K562 (cell line): ENCODE measurements around the gene COL9A3. TPM values are rescaled to one million over a fixed set of nuclear protein-coding genes. Genes with fewer than 3 reads are reported as not detected.
A peak's percentile ranks its signal among the peaks of the same experiment; 100 is the strongest.

ENCODE experiments used
- ATAC-seq: fragments of 200-7000 bp; cut with Tn5 transposase; 3 replicates; pipeline ENCODE4 v1.9.1; 2020; ENCODE audit warnings: moderate library complexity
- BruUV-seq: library from RNA; stranded (reverse); fragments of 400-500 nt; replicated peaks from 2 replicates; lab custom pipeline; 2021; lab: Mats Ljungman, UMichigan
- CTCF ChIA-PET: fragments of 300-600 bp; formaldehyde crosslinking; extraction: SDS; loops from one replicate; lab custom pipeline; 2021; ENCODE audit warnings: low intra/inter-chr PET ratio; lab: Yijun Ruan, JAX
- POLR2A ChIA-PET: fragments of 300-600, 350-650 bp; sonication (Branson Sonifier 250); formaldehyde crosslinking; extraction: SDS; loops from one replicate; lab custom pipeline; 2021; ENCODE audit warnings: antibody characterized with exemption, inconsistent platforms; lab: Yijun Ruan, JAX
- DNase-seq, 4 experiments: peaks; one replicate each; pipeline versions ENCODE4 v3.0.0 to v3.0.0-alpha.2; 2011 to 2018; ENCODE audit warnings: low spot score in 3 of 4, mixed read lengths in 3 of 4; ENCODE audit errors: extremely low read depth in 1 of 4
- FAIRE-seq: peaks from 2 replicates; lab custom pipeline; 2011; peaks lifted over from hg19 to GRCh38; lab: Jason Lieb, UNC
- H2AFZ ChIP-seq: 2 replicates; pipeline ENCODE4 v1.6.0; 2011; ENCODE audit warnings: low read depth, low read length, control low read depth, inconsistent platforms
- H3K27ac ChIP-seq: fragments of 200-600 bp; 3 replicates; pipeline ENCODE4 v1.8.0; 2011; ENCODE audit warnings: low read depth, mild to moderate bottlenecking, control low read depth, inconsistent platforms, low read length, moderate library complexity, mixed read lengths; ENCODE audit errors: extremely low read depth
- H3K27me3 ChIP-seq, 2 experiments: fragments of 300-600 bp in 1 of 2; 2 replicates in 1 of 2; 3 replicates in 1 of 2; pipeline versions ENCODE4 v1.6.0 to v1.8.0; 2011; ENCODE audit warnings: inconsistent platforms in 2 of 2, low read length in 2 of 2, mild to moderate bottlenecking in 1 of 2, mixed read lengths in 1 of 2, moderate library complexity in 1 of 2; ENCODE audit not compliant: control insufficient read depth in 2 of 2, insufficient read depth in 2 of 2
- H3K36me3 ChIP-seq: fragments of 300-600 bp; 3 replicates; pipeline ENCODE4 v1.8.0; 2011; ENCODE audit warnings: mild to moderate bottlenecking, low read length, inconsistent platforms; ENCODE audit not compliant: control insufficient read depth, insufficient read depth
- H3K4me1 ChIP-seq, 2 experiments: fragments of 200-600 bp in 1 of 2; replicated peaks in 1 of 2; 2 replicates in 1 of 2; 3 replicates in 1 of 2; pipeline versions ENCODE4 v1.5.1 to v1.8.0; 2011; ENCODE audit warnings: inconsistent platforms in 2 of 2, low read length in 2 of 2, mild to moderate bottlenecking in 1 of 2, mixed read lengths in 1 of 2, moderate library complexity in 1 of 2; ENCODE audit not compliant: control insufficient read depth in 2 of 2, insufficient read depth in 2 of 2
- H3K4me2 ChIP-seq: 2 replicates; pipeline ENCODE4 v1.6.1; 2011; ENCODE audit warnings: low read length, control low read depth, inconsistent platforms, mixed read lengths; ENCODE audit not compliant: insufficient read depth
- H3K4me3 ChIP-seq: fragments of 200-600 bp; sonication (generic), shearing (Covaris generic); 2 replicates; pipeline ENCODE4 v1.5.1; 2016; ENCODE audit warnings: control low read depth, inconsistent platforms
- H3K79me2 ChIP-seq: fragments of 200-600 bp; 3 replicates; pipeline ENCODE4 v1.8.0; 2011; ENCODE audit warnings: low read length, inconsistent platforms; ENCODE audit not compliant: control insufficient read depth, insufficient read depth
- H3K9ac ChIP-seq, 2 experiments: 2 replicates each; pipeline versions ENCODE4 v1.6.0 to v1.6.1; 2011; ENCODE audit warnings: low read depth in 2 of 2, low read length in 2 of 2, control low read depth in 1 of 2, inconsistent platforms in 1 of 2, mild to moderate bottlenecking in 1 of 2, mixed read lengths in 1 of 2; ENCODE audit not compliant: insufficient read depth in 1 of 2
- H3K9me1 ChIP-seq: one replicate; pipeline ENCODE4 v1.6.0; 2011; ENCODE audit warnings: inconsistent platforms, mild to moderate bottlenecking, low read length, moderate library complexity; ENCODE audit not compliant: control insufficient read depth, insufficient read depth
- H3K9me3 ChIP-seq: replicated peaks from 2 replicates; pipeline ENCODE4 v1.5.1; 2011; ENCODE audit warnings: low read depth, low read length, inconsistent platforms; ENCODE audit not compliant: control insufficient read depth, insufficient read depth
- H4K20me1 ChIP-seq: replicated peaks from 2 replicates; pipeline ENCODE4 v1.6.1; 2011; ENCODE audit warnings: low read length, inconsistent platforms, mixed read lengths; ENCODE audit not compliant: control insufficient read depth, insufficient read depth
- NBN ChIP-seq: fragments of 450-650 bp; IDR thresholded peaks from 2 replicates; pipeline ENCODE4 v1.6.1; 2016; ENCODE audit warnings: low read depth, mild to moderate bottlenecking
- NCOR1 ChIP-seq: fragments of 450-650 bp; IDR thresholded peaks from 2 replicates; pipeline ENCODE4 v1.6.1; 2016; ENCODE audit warnings: mild to moderate bottlenecking, moderate library complexity
- RAD21 ChIP-seq, 2 experiments: fragments of 250-450 bp in 1 of 2; fragments of 450-650 bp in 1 of 2; sonication (Bioruptor Pico) in 1 of 2; formaldehyde crosslinking in 1 of 2; IDR thresholded peaks in 1 of 2; conservative IDR thresholded peaks in 1 of 2; 2 replicates each; pipeline versions ENCODE4 v1.4.0 to v1.8.0; 2020 to 2022; ENCODE audit warnings: mild to moderate bottlenecking in 2 of 2, moderate library complexity in 1 of 2
- SIN3A ChIP-seq, 2 experiments: fragments of 150-350 bp in 1 of 2; IDR thresholded peaks; 2 replicates each; pipeline ENCODE4 v1.6.1; 2011 to 2016; ENCODE audit warnings: borderline replicate concordance in 2 of 2, low read depth in 2 of 2, low read length in 2 of 2, mild to moderate bottlenecking in 2 of 2, moderate library complexity in 2 of 2; ENCODE audit not compliant: control insufficient read depth in 1 of 2
- SNIP1 ChIP-seq: fragments of 450-650 bp; IDR thresholded peaks from 2 replicates; pipeline ENCODE4 v1.7.1; 2017; ENCODE audit warnings: low read depth, mild to moderate bottlenecking
- ZKSCAN8 ChIP-seq: fragments of 200-800 bp; sonication (Bioruptor generic); IDR thresholded peaks from 2 replicates; pipeline ENCODE4 v1.6.1; 2016; ENCODE audit warnings: missing genetic modification characterization, missing compliant biosample characterization
- WGBS: fragments of 100-300 bp; shearing (Covaris generic); methylation state at CpG from one replicate; pipeline ENCODE4 v1.1.6; 2016; ENCODE audit warnings: low coverage, mixed read lengths; ENCODE audit not compliant: insufficient coverage; ENCODE audit errors: missing lambda C conversion rate; 5-methylcytosine and 5-hydroxymethylcytosine counted together
- in situ Hi-C: fragments of 300-500 bp; cut with MboI; formaldehyde crosslinking; loops from 4 replicates; pipeline ENCODE4 v1.15.0; 2018; ENCODE audit warnings: inconsistent platforms, mixed read lengths
- intact Hi-C: fragments of 100-400 bp; cut with micrococcal nuclease; formaldehyde crosslinking; loops from 2 replicates; pipeline ENCODE4 v1.14.2; 2022
- polyA plus RNA-seq, 8 experiments: library from polyadenylated mRNA; depleted of rRNA in 4 of 8; stranded (reverse) in 5 of 8; unstranded in 3 of 8; fragments of >200 nt; fragmentation: Nextera tagmentation in 2 of 8; fragmentation: Illumina TruSeq in 1 of 8; extraction: Ambion mirVana in 2 of 8; extraction: Trizol in 1 of 8; gene quantifications; 2 replicates each; pipeline versions ENCODE4 v1.2.1 to v1.2.3, GENCODE V29; 2011 to 2014; ENCODE audit warnings: inconsistent platforms in 1 of 8, missing spikeins in 1 of 8
- total RNA-seq, 7 experiments: library from RNA; depleted of rRNA in 6 of 7; stranded (reverse); fragments of >200 nt in 6 of 7; fragmentation: Illumina TruSeq in 2 of 7; extraction: Trizol in 2 of 7; gene quantifications; 2 replicates each; pipeline versions ENCODE4 v1.2.1 to v1.2.3, GENCODE V29; 2011 to 2021; ENCODE audit warnings: low replicate concordance in 1 of 7

The COL9A3 gene
- total and polyA plus RNA-seq, 9 of the 15 experiments (the other 6 are each of a cell fraction or from before 2014, with no cell fraction given) = 0.14 to 3.6 (median 0.88) TPM; not detected in 1

DNA sequence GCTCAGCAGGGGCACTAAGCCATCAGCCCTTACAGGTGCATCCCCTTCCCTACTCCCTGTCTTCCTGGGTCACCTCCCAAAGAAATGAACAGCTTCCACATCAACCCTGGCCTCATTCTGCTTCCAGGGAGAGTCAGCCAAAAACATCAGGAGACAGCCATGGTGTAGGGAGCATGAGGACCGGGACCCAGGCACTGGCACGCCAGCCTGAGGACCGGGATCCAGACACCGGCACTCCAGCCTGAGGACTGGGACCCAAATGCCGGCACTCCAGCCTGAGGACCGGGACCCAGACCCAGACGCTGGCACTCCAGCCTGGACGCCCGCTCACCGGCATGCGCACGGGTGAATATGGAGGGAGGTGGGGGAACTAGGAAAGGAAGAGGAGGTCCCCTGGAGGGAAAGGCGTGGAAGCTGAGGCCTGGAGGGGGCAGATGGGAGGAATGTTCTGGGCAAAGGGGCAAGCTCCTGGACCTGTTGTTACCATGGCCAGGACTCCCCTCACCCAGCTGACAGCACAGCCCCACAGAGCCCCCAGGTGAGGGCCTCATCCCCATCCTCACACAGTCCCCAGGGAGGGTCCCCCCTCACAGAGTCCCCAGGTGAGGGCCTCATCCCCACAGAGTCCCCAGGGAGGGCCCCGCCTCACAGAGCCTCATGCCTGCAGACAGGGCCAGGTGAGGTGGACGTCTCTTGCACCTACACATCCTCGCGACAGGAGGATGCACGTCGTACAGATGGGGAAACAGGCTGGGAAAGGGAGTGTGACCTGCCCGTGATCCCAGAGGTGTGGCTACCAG is 46.5 kb upstream of the COL9A3 start:
- Histone ChIP-seq H2AFZ (no peak overlapping the region), H3K79me2 (no peaks in the 10 kb centered on the region), H3K36me3 (no peaks in the 10 kb centered on the region), H3K4me3 (no peak overlapping the region), H4K20me1 (peaks cover 21% of the 10 kb centered on the region), H3K9me3 (no peaks in the 10 kb centered on the region), H3K9ac (peak overlapping the region in 1 of 2 experiments; percentile 30; a peak in 1 of 4 replicates), H3K4me2 (no peak overlapping the region), H3K4me1 (peaks cover 7 to 56% of the 10 kb centered on the region in 2 experiments; a peak in 4 of 5 replicates), H3K27me3 (peaks cover 0 to 14% of the 10 kb centered on the region in 2 experiments; a peak in 3 of 5 replicates), H3K27ac (no peak overlapping the region), H3K9me1 (peaks cover 4% of the 10 kb centered on the region)
- WGBS = 59% methylated on average over 19 of the region's 20 CpGs
- FAIRE-seq (no peak), DNase-seq (no peak), ATAC-seq (no peak)
- intact Hi-C loops = no loop called here
- BruUV-seq = no TSS peak
- CTCF ChIA-PET = no interaction called here
- in situ Hi-C loops = no loop called here
- POLR2A ChIA-PET = interaction anchor here (0.5 to 1.1 kb wide), 5 partner anchors 8 to 477 kb away, joined by 3 to 5 read pairs (median 3); no protein-coding TSS in a partner anchor
- no peak for TF ChIP-seq ZKSCAN8
- TF ChIP-seq RAD21 (CRISPR knock-in tag; conservative IDR thresholded peaks at IDR 0.05 in 1 of 2, IDR thresholded peaks at IDR 0.05 in 1 of 2) = no peak
- TF ChIP-seq NCOR1 = no peak
- no peak for TF ChIP-seq NBN
- no peak for TF ChIP-seq SNIP1
- no peak for TF ChIP-seq SIN3A (IDR thresholded peaks at IDR 0.05; ENCODE audit: borderline replicate concordance in 2 of 2, control insufficient read depth in 1 of 2, low read depth in 2 of 2, low read length in 2 of 2)
